H9 (cell line): ENCODE data around the gene CAMTA1. TPM values are rescaled to one million over a fixed set of nuclear protein-coding genes. Genes with fewer than 3 reads are reported as not detected.

Experiments
- DNase-seq: peaks from one replicate; pipeline ENCODE4 v3.0.0-alpha.2; 2017
- H2AFZ ChIP-seq: one replicate; pipeline ENCODE4 v1.6.1; 2013; ENCODE audit warnings: mild to moderate bottlenecking, low read length, control low read depth, moderate library complexity
- H2AK5ac ChIP-seq: 2 replicates; pipeline ENCODE4 v1.6.1; 2013; ENCODE audit warnings: low read length, control low read depth, mixed read lengths; ENCODE audit not compliant: insufficient read length
- H2BK120ac ChIP-seq: one replicate; pipeline ENCODE4 v1.6.1; 2013; ENCODE audit warnings: low read depth, mild to moderate bottlenecking, low read length, control low read depth, inconsistent platforms; ENCODE audit not compliant: poor library complexity, severe bottlenecking
- H2BK12ac ChIP-seq: 2 replicates; pipeline ENCODE4 v1.6.1; 2013; ENCODE audit warnings: low read length, control low read depth, mixed read lengths, low read depth; ENCODE audit not compliant: insufficient read length
- H2BK15ac ChIP-seq: 2 replicates; pipeline ENCODE4 v1.6.1; 2013; ENCODE audit warnings: low read depth, low read length, control low read depth
- H2BK20ac ChIP-seq: one replicate; pipeline ENCODE4 v1.6.1; 2013; ENCODE audit warnings: low read depth, mild to moderate bottlenecking, low read length, control low read depth, inconsistent platforms; ENCODE audit not compliant: poor library complexity, severe bottlenecking
- H2BK5ac ChIP-seq: 2 replicates; pipeline ENCODE4 v1.6.1; 2013; ENCODE audit warnings: low read length, control low read depth, mixed read lengths; ENCODE audit not compliant: insufficient read length
- H3K14ac ChIP-seq: 2 replicates; pipeline ENCODE4 v1.6.1; 2013; ENCODE audit warnings: low read length, control low read depth; ENCODE audit not compliant: insufficient read depth
- H3K18ac ChIP-seq: 2 replicates; pipeline ENCODE4 v1.6.1; 2013; ENCODE audit warnings: low read depth, mild to moderate bottlenecking, mixed read lengths, low read length, control low read depth; ENCODE audit not compliant: insufficient read length
- H3K23ac ChIP-seq: 2 replicates; pipeline ENCODE4 v1.6.1; 2013; ENCODE audit warnings: low read length, control low read depth, mixed read lengths, low read depth; ENCODE audit not compliant: insufficient read length
- H3K23me2 ChIP-seq: 2 replicates; pipeline ENCODE4 v1.6.1; 2013; ENCODE audit warnings: low read depth, mild to moderate bottlenecking, mixed read lengths, low read length, control low read depth; ENCODE audit not compliant: insufficient read length, poor library complexity, severe bottlenecking
- H3K27ac ChIP-seq: 2 replicates; pipeline ENCODE4 v1.5.1; 2013; ENCODE audit warnings: low read length, control low read depth, mixed read lengths, low read depth; ENCODE audit not compliant: insufficient read length
- H3K27me3 ChIP-seq: 2 replicates; pipeline ENCODE4 v1.6.1; 2013; ENCODE audit warnings: low read length, control low read depth, inconsistent platforms; ENCODE audit not compliant: insufficient read depth
- H3K4ac ChIP-seq: 2 replicates; pipeline ENCODE4 v1.6.1; 2013; ENCODE audit warnings: low read depth, mild to moderate bottlenecking, control low read depth, inconsistent platforms, low read length, moderate library complexity
- H3K4me1 ChIP-seq: 2 replicates; pipeline ENCODE4 v1.6.1; 2013; ENCODE audit warnings: low read length, control low read depth, inconsistent platforms; ENCODE audit not compliant: insufficient read depth
- H3K4me2 ChIP-seq: 2 replicates; pipeline ENCODE4 v1.6.1; 2013; ENCODE audit warnings: low read length, control low read depth, mixed read lengths; ENCODE audit not compliant: insufficient read length, insufficient read depth
- H3K56ac ChIP-seq: 2 replicates; pipeline ENCODE4 v1.6.1; 2013; ENCODE audit warnings: low read depth, mild to moderate bottlenecking, mixed read lengths, low read length, control low read depth; ENCODE audit not compliant: insufficient read length
- H3K79me1 ChIP-seq: 2 replicates; pipeline ENCODE4 v1.6.1; 2013; ENCODE audit warnings: low read depth, mild to moderate bottlenecking, moderate library complexity, low read length, control low read depth, inconsistent platforms; ENCODE audit not compliant: insufficient read depth, poor library complexity, severe bottlenecking
- H3K79me2 ChIP-seq: 2 replicates; pipeline ENCODE4 v1.6.1; 2013; ENCODE audit warnings: low read length, control low read depth, inconsistent platforms; ENCODE audit not compliant: insufficient read depth
- H3K9ac ChIP-seq: 2 replicates; pipeline ENCODE4 v1.6.1; 2013; ENCODE audit warnings: low read length, control low read depth, mixed read lengths; ENCODE audit not compliant: insufficient read length; ENCODE audit errors: extremely low read depth
- H3K9me3 ChIP-seq: one replicate; pipeline ENCODE4 v1.6.1; 2013; ENCODE audit warnings: low read depth, low read length, inconsistent platforms; ENCODE audit not compliant: control insufficient read depth
- H3T11ph ChIP-seq: one replicate; pipeline ENCODE4 v1.6.1; 2013; ENCODE audit warnings: mild to moderate bottlenecking, low read length, control low read depth, inconsistent platforms
- H4K20me1 ChIP-seq: one replicate; pipeline ENCODE4 v1.6.1; 2013; ENCODE audit not compliant: control insufficient read depth, insufficient read length, insufficient read depth
- H4K5ac ChIP-seq: 2 replicates; pipeline ENCODE4 v1.6.1; 2013; ENCODE audit warnings: low read depth, mild to moderate bottlenecking, mixed read lengths, low read length, control low read depth; ENCODE audit not compliant: insufficient read length
- H4K8ac ChIP-seq: replicated peaks from 2 replicates; pipeline ENCODE4 v1.6.1; 2013; ENCODE audit warnings: low read length, control low read depth, mixed read lengths, low read depth; ENCODE audit not compliant: insufficient read length
- H4K91ac ChIP-seq: 2 replicates; pipeline ENCODE4 v1.6.1; 2013; ENCODE audit warnings: low read depth, mild to moderate bottlenecking, moderate library complexity, mixed read lengths, low read length, control low read depth; ENCODE audit not compliant: insufficient read length
- H3K27ac Mint-ChIP-seq, 3 experiments: 2 replicates in 2 of 3; 3 replicates in 1 of 3; pipeline ENCODE4 v1.8.0; 2020 to 2021; ENCODE audit warnings: mixed read lengths in 3 of 3, mild to moderate bottlenecking in 1 of 3, moderate library complexity in 1 of 3
- H3K27me3 Mint-ChIP-seq: 2 replicates; pipeline ENCODE4 v1.8.0; 2021; ENCODE audit warnings: low read depth, mild to moderate bottlenecking, moderate library complexity, mixed read lengths
- H3K36me3 Mint-ChIP-seq, 3 experiments: 2 replicates in 2 of 3; 3 replicates in 1 of 3; pipeline ENCODE4 v1.8.0; 2020 to 2021; ENCODE audit warnings: low read depth in 3 of 3, mixed read lengths in 3 of 3; ENCODE audit not compliant: insufficient read depth in 1 of 3
- H3K4me1 Mint-ChIP-seq, 2 experiments: 2 replicates each; pipeline ENCODE4 v1.8.0; 2020; ENCODE audit warnings: mixed read lengths in 2 of 2
- H3K4me3 Mint-ChIP-seq, 2 experiments: 2 replicates in 1 of 2; 3 replicates in 1 of 2; pipeline ENCODE4 v1.8.0; 2020 to 2021; ENCODE audit warnings: mild to moderate bottlenecking in 2 of 2, mixed read lengths in 2 of 2, moderate library complexity in 1 of 2
- H3K9me3 Mint-ChIP-seq, 2 experiments: 2 replicates in 1 of 2; 3 replicates in 1 of 2; pipeline ENCODE4 v1.8.0; 2020; ENCODE audit warnings: mild to moderate bottlenecking in 2 of 2, mixed read lengths in 2 of 2, moderate library complexity in 1 of 2
- WGBS: extraction: QIAGEN DNeasy Blood & Tissue Kit; methylation state at CpG from one replicate; pipeline ENCODE4 v1.1.7; 2013; ENCODE audit warnings: missing lambda C conversion rate, low lambda C conversion rate, mixed read lengths; ENCODE audit not compliant: insufficient read length; ENCODE audit errors: extremely low coverage; 5-methylcytosine and 5-hydroxymethylcytosine counted together
- total RNA-seq: library from RNA; stranded (reverse); gene quantifications from 2 replicates; pipeline ENCODE4 v1.2.1, GENCODE V29; 2021
- TF ChIP-seq, protein P1 (sequence below): fragments of 200-600 bp; sonication (generic); conservative IDR thresholded peaks from 3 replicates; pipeline ENCODE4 v1.8.0; 2021; ENCODE audit warnings: antibody characterized with exemption, mild to moderate bottlenecking

Gene CAMTA1
- total RNA-seq, 1 experiment from 2014 or later: 115 TPM

DNA sequence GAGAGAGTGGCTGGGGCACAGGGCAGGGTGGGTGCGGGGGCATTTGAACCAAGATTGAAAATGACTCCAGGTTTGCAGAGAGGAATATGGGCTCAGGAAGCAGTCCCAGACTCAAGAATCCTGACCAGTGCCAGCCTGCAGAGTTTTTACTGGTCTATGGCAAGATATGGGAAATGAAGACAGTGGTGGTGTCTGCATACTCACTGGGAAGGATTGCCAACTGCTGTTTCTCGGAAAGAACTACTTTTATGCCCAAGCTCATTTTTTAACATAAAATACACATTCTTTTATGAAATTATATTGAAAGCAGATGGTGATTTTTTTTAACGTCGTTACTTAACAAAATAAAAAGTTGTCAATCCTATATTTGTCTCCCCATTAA, 401.8 kb downstream of the CAMTA1 start:
- Histone ChIP-seq H3K4me2 (no peak overlapping the region), H3K18ac (no peak overlapping the region), H3K79me2 (no peaks in the 10 kb centered on the region), H2BK120ac (no peak overlapping the region), H3K9ac (no peak overlapping the region), H4K8ac (no peak overlapping the region), H3K14ac (no peak overlapping the region), H2BK12ac (no peak overlapping the region), H3K23me2 (no peaks in the 10 kb centered on the region), H3T11ph (no peak overlapping the region), H3K27me3 (no peaks in the 10 kb centered on the region), H3K23ac (no peak overlapping the region), H3K4me1 (no peaks in the 10 kb centered on the region), H3K27ac (no peak overlapping the region), H2BK20ac (no peak overlapping the region), H3K4ac (no peak overlapping the region), H2AFZ (no peak overlapping the region), H3K9me3 (no peaks in the 10 kb centered on the region), H4K5ac (no peak overlapping the region), H3K56ac (no peak overlapping the region), H4K91ac (no peak overlapping the region), H2BK5ac (no peak overlapping the region), H3K79me1 (no peaks in the 10 kb centered on the region), H4K20me1 (no peaks in the 10 kb centered on the region), H2BK15ac (no peak overlapping the region), H2AK5ac (no peak overlapping the region)
- no peaks in the 10 kb centered on the region for H3K9me3 Mint-ChIP-seq
- no peak overlapping the region for H3K27ac Mint-ChIP-seq
- TF ChIP-seq, protein P1, sequence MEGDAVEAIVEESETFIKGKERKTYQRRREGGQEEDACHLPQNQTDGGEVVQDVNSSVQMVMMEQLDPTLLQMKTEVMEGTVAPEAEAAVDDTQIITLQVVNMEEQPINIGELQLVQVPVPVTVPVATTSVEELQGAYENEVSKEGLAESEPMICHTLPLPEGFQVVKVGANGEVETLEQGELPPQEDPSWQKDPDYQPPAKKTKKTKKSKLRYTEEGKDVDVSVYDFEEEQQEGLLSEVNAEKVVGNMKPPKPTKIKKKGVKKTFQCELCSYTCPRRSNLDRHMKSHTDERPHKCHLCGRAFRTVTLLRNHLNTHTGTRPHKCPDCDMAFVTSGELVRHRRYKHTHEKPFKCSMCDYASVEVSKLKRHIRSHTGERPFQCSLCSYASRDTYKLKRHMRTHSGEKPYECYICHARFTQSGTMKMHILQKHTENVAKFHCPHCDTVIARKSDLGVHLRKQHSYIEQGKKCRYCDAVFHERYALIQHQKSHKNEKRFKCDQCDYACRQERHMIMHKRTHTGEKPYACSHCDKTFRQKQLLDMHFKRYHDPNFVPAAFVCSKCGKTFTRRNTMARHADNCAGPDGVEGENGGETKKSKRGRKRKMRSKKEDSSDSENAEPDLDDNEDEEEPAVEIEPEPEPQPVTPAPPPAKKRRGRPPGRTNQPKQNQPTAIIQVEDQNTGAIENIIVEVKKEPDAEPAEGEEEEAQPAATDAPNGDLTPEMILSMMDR: no peak
- peaks cover 8% of the 10 kb centered on the region for H3K27me3 Mint-ChIP-seq
- peaks cover 4 to 5% of the 10 kb centered on the region in 2 experiments for H3K4me1 Mint-ChIP-seq
- DNase-seq: no peak
- no peaks in the 10 kb centered on the region for H3K36me3 Mint-ChIP-seq
- WGBS: no CpG with 5 or more reads among the region's 4 CpGs
- H3K4me3 Mint-ChIP-seq: no peak overlapping the region
